ENCODE results near the gene GLG1. TPM values are rescaled to one million over a fixed set of nuclear protein-coding genes. Genes with fewer than 3 reads are reported as not detected.

The GLG1 gene
- total RNA-seq, 1 donor from 2014 or later, result 108 TPM

DNA sequence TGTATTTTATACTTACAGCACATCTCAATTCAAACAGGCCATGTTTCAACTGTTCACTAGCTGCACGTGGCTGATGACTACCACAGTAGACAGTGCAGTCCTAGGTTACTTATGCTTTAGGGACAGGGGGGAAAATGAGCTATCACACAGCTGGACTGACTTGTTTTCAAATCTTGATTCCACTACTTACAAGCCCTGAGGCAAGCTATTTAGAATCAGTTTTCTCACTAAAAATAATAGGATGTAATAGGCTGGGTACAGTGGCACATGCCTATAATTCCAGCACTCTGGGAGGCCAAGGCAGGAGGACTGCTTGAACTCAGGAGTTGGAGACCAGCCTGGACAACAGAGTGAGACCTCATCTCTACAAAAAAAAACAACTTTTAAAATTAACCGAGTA, 10.3 kb downstream of the GLG1 start:
- H3K36me3 ChIP-seq (ENCODE audit: control insufficient read depth, insufficient read depth, low read length), result no peaks in the 10 kb centered on the region
- H3K27me3 ChIP-seq (ENCODE audit: control insufficient read depth, insufficient read depth, low read length), result no peaks in the 10 kb centered on the region
- TF ChIP-seq, protein P1, sequence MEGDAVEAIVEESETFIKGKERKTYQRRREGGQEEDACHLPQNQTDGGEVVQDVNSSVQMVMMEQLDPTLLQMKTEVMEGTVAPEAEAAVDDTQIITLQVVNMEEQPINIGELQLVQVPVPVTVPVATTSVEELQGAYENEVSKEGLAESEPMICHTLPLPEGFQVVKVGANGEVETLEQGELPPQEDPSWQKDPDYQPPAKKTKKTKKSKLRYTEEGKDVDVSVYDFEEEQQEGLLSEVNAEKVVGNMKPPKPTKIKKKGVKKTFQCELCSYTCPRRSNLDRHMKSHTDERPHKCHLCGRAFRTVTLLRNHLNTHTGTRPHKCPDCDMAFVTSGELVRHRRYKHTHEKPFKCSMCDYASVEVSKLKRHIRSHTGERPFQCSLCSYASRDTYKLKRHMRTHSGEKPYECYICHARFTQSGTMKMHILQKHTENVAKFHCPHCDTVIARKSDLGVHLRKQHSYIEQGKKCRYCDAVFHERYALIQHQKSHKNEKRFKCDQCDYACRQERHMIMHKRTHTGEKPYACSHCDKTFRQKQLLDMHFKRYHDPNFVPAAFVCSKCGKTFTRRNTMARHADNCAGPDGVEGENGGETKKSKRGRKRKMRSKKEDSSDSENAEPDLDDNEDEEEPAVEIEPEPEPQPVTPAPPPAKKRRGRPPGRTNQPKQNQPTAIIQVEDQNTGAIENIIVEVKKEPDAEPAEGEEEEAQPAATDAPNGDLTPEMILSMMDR (IDR thresholded peaks at IDR 0.05; ENCODE audit: insufficient read depth, low read length, poor library complexity, severe bottlenecking), result no peak
- no peak for DNase-seq (ENCODE audit: low read depth)
- H3K4me3 ChIP-seq (ENCODE audit: low read depth, low read length), result no peak overlapping the region

DNA sequence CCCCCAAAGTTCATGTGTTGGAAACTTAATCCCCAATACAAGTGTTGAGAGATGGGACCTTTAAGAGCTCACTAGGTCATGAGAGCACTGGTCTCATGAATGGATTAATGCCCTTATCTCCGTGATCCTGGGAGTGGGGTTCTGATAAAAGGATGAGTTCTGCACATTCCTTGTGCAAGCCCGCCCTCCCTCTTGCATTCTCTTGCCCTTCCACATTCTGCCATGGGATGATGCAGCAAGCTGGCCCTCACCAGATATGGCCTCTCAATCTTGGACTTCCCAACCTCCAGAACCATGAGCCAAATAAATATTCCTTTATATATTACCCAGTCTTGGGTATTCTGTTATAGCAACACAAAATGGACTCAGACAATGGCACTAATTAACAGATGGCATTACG, 14.1 kb downstream of the GLG1 start:
- TF ChIP-seq, protein P1 (IDR thresholded peaks at IDR 0.05; ENCODE audit: insufficient read depth, low read length, poor library complexity, severe bottlenecking), result no peak
- Histone ChIP-seq H3K27me3 (ENCODE audit: control insufficient read depth, insufficient read depth, low read length) (no peaks in the 10 kb centered on the region), H3K4me3 (ENCODE audit: low read depth, low read length) (no peak overlapping the region), H3K36me3 (ENCODE audit: control insufficient read depth, insufficient read depth, low read length) (no peaks in the 10 kb centered on the region)
- DNase-seq (ENCODE audit: low read depth), result no peak

DNA sequence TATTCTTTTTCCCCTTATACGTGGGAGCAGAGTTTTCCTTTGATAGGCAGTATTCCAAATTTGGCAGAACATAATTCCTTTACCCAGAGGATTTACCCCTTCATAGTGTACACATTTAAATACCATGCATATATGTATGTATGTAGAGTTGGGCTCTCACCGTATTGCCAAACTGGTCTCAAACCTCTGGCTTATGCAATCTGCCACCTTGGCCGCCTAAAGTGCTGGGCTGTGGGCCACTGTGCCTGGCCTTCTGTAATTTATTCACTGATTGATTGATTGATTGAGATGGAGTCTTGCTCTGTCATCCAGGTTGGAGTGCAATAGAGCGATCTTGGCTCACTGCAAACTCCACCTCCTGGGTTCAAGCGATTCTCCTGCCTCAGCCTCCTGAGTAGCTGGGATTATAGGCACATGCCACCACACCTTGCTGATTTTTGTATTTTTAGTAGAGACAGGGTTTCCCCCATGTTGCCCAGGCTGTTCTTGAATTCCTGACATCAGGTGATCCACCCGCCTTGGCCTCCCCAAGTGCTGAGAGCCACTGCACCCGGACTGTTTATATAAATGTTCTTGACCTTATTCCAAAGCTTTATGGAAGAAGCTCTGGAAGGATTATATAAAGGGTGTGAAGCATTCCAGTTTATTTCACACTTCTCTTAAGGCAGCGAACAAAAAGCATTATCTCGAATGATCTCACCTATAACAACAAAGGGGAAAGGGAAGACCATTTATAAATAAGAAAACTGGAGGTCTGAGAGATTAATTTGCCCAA, 14.9 kb downstream of the GLG1 start:
- Histone ChIP-seq H3K36me3 (ENCODE audit: control insufficient read depth, insufficient read depth, low read length) (no peaks in the 10 kb centered on the region), H3K27me3 (ENCODE audit: control insufficient read depth, insufficient read depth, low read length) (no peaks in the 10 kb centered on the region), H3K4me3 (ENCODE audit: low read depth, low read length) (no peak overlapping the region)
- TF ChIP-seq, protein P1 (IDR thresholded peaks at IDR 0.05; ENCODE audit: insufficient read depth, low read length, poor library complexity, severe bottlenecking), result no peak
- DNase-seq (ENCODE audit: low read depth), result no peak

GRCh38 chr16:74586948-74587347, 20.0 kb downstream of the GLG1 start:
- Histone ChIP-seq H3K36me3 (ENCODE audit: control insufficient read depth, insufficient read depth, low read length) (no peaks in the 10 kb centered on the region), H3K4me3 (ENCODE audit: low read depth, low read length) (no peak overlapping the region), H3K27me3 (ENCODE audit: control insufficient read depth, insufficient read depth, low read length) (no peaks in the 10 kb centered on the region)
- DNase-seq (ENCODE audit: low read depth), result no peak
- TF ChIP-seq, protein P1 (IDR thresholded peaks at IDR 0.05; ENCODE audit: insufficient read depth, low read length, poor library complexity, severe bottlenecking), result no peak

DNA sequence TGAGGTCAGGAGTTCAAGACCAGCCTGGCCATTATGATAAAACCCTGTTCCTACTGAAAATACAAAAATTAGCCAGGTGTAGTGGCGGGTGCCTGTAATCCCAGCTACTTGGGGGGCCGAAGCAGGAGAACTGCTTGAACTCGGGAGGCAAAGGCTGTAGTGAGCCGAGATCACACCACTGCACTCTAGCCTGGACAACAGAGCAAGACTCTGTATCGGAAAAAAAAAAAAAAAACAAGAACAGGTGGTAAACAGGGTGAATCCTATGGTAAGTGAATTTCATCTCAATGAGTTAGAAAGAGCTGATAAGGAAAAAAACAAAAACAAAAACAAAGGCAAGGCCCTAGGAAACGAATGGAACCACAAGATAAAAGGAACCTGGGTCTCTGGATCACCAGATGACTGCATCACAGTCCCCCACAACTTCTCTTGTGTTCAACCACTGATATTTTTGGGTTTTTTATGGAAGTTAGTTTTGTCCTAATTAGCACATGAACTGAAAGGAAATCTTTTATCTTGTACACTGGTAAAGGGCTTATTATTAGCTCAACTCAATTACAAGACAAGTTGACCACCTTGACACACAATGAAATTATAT, 21.0 kb downstream of the GLG1 start:
- no peaks in the 10 kb centered on the region for H3K27me3 ChIP-seq (ENCODE audit: control insufficient read depth, insufficient read depth, low read length)
- TF ChIP-seq, protein P1 (IDR thresholded peaks at IDR 0.05; ENCODE audit: insufficient read depth, low read length, poor library complexity, severe bottlenecking), result no peak
- DNase-seq (ENCODE audit: low read depth), result no peak
- no peaks in the 10 kb centered on the region for H3K36me3 ChIP-seq (ENCODE audit: control insufficient read depth, insufficient read depth, low read length)
- no peak overlapping the region for H3K4me3 ChIP-seq (ENCODE audit: low read depth, low read length)
